DND-41 (cell line): ENCODE measurements around the gene TTC39A.
"Not testable (repeated sequence)": the region's sequence is repeated elsewhere in the genome, so short reads cannot be mapped to it uniquely, and the experiment has no call there.

Experiments used
- ATAC-seq: fragments of 200-7000 bp; cut with Tn5 transposase; 3 replicates; pipeline ENCODE4 v1.9.1; 2021; ENCODE audit warnings: low read depth; ENCODE audit not compliant: insufficient read depth
- DNase-seq: peaks from one replicate; pipeline ENCODE4 v3.0.0-alpha.2; 2020
- H2AFZ ChIP-seq: 2 replicates; pipeline ENCODE4 v1.6.0; 2012; ENCODE audit warnings: low read depth, low read length
- H3K27ac ChIP-seq: 2 replicates; pipeline ENCODE4 v1.5.1; 2012; ENCODE audit warnings: low read length, inconsistent platforms
- H3K27me3 ChIP-seq: fragments of 200-600 bp; sonication (generic); 2 replicates; pipeline ENCODE4 v1.6.0; 2012; ENCODE audit warnings: low read length, mild to moderate bottlenecking, inconsistent platforms; ENCODE audit not compliant: insufficient read depth, poor library complexity
- H3K36me3 ChIP-seq: 2 replicates; pipeline ENCODE4 v1.5.1; 2012; ENCODE audit warnings: low read length, inconsistent platforms; ENCODE audit not compliant: insufficient read depth
- H3K4me1 ChIP-seq: 2 replicates; pipeline ENCODE4 v1.5.1; 2012; ENCODE audit warnings: mild to moderate bottlenecking, low read length; ENCODE audit not compliant: insufficient read depth
- H3K4me2 ChIP-seq: 2 replicates; pipeline ENCODE4 v1.6.0; 2012; ENCODE audit warnings: mild to moderate bottlenecking, moderate library complexity, low read length, inconsistent platforms; ENCODE audit not compliant: insufficient read depth
- H3K4me3 ChIP-seq, 2 experiments: fragments of 200-600 bp in 1 of 2; shearing (Covaris generic) in 1 of 2; 2 replicates each; pipeline ENCODE4 v1.5.1; 2012 to 2016; ENCODE audit warnings: inconsistent platforms in 2 of 2, low read length in 2 of 2, mild to moderate bottlenecking in 2 of 2, low read depth in 1 of 2, moderate library complexity in 1 of 2
- H3K79me2 ChIP-seq: 2 replicates; pipeline ENCODE4 v1.6.0; 2012; ENCODE audit warnings: low read length, inconsistent platforms; ENCODE audit not compliant: insufficient read depth
- H3K9ac ChIP-seq: 2 replicates; pipeline ENCODE4 v1.6.0; 2012; ENCODE audit warnings: low read depth, mild to moderate bottlenecking, inconsistent platforms, low read length, moderate library complexity
- H3K9me3 ChIP-seq: 2 replicates; pipeline ENCODE4 v1.5.1; 2012; ENCODE audit warnings: low read length, moderate library complexity, mild to moderate bottlenecking, inconsistent platforms; ENCODE audit not compliant: insufficient read depth, severe bottlenecking
- H4K20me1 ChIP-seq: 2 replicates; pipeline ENCODE4 v1.6.0; 2012; ENCODE audit warnings: low read length; ENCODE audit not compliant: insufficient read depth
- CTCF ChIP-seq: IDR thresholded peaks from 2 replicates; pipeline ENCODE4 v1.5.1; 2012; ENCODE audit warnings: borderline replicate concordance, low read length, moderate library complexity, mild to moderate bottlenecking; ENCODE audit not compliant: poor library complexity, severe bottlenecking; ENCODE audit errors: extremely low read depth
- EZH2 ChIP-seq: IDR thresholded peaks from 3 replicates; pipeline ENCODE4 v1.6.1; 2012; ENCODE audit warnings: borderline replicate concordance, low read depth, mild to moderate bottlenecking, moderate library complexity, low read length, inconsistent platforms; ENCODE audit not compliant: severe bottlenecking

Gene TTC39A

GRCh38 chr1:51325391-51325790, 5.0 kb downstream of the TTC39A start:
- no peaks in the 10 kb centered on the region for H3K9me3 ChIP-seq

GRCh38 chr1:51325011-51325385, 5.4 kb downstream of the TTC39A start:
- not testable (repeated sequence) for H3K9me3 ChIP-seq, H3K4me3 ChIP-seq, H3K27me3 ChIP-seq, ATAC-seq, H3K79me2 ChIP-seq, DNase-seq, H3K36me3 ChIP-seq, H3K9ac ChIP-seq, H3K4me1 ChIP-seq, H3K4me2 ChIP-seq, H2AFZ ChIP-seq, H4K20me1 ChIP-seq, H3K27ac ChIP-seq

More at GRCh38 chr1:51325391-51325790, 5.0 kb downstream of the TTC39A start:
- Histone ChIP-seq H3K27ac (no peak overlapping the region), H2AFZ (no peak overlapping the region), H3K4me3 (no peak overlapping the region), H3K9ac (no peak overlapping the region), H3K36me3 (no peaks in the 10 kb centered on the region), H3K27me3 (no peaks in the 10 kb centered on the region), H3K4me2 (no peak overlapping the region), H3K4me1 (no peaks in the 10 kb centered on the region), H4K20me1 (no peaks in the 10 kb centered on the region), H3K79me2 (no peaks in the 10 kb centered on the region)
- DNase-seq: no peak
- ATAC-seq: peak; percentile 52
- no peak for TF ChIP-seq EZH2
- TF ChIP-seq CTCF: no peak

- ATAC-seq: no peak
- TF ChIP-seq EZH2: no peak
- no peak overlapping the region for H3K27ac ChIP-seq
Observed at GRCh38 chr1:51324251-51325010, 5.9 kb downstream of the TTC39A start.

GRCh38 chr1:51323778-51324177, 6.6 kb downstream of the TTC39A start:
- no peak overlapping the region for H3K27ac ChIP-seq
- ATAC-seq: no peak
- no peaks in the 10 kb centered on the region for H3K36me3 ChIP-seq
- H3K27me3 ChIP-seq: no peaks in the 10 kb centered on the region
- H3K9me3 ChIP-seq: no peaks in the 10 kb centered on the region
- no peak overlapping the region for H3K4me3 ChIP-seq
- no peak overlapping the region for H3K4me2 ChIP-seq
- H4K20me1 ChIP-seq: no peaks in the 10 kb centered on the region
- DNase-seq: no peak
- no peak overlapping the region for H3K9ac ChIP-seq
- no peak overlapping the region for H2AFZ ChIP-seq
- H3K4me1 ChIP-seq: no peaks in the 10 kb centered on the region
- no peaks in the 10 kb centered on the region for H3K79me2 ChIP-seq
- no peak for TF ChIP-seq CTCF
- TF ChIP-seq EZH2: no peak

More at GRCh38 chr1:51324251-51325010, 5.9 kb downstream of the TTC39A start:
- H3K4me3 ChIP-seq: no peak overlapping the region
- no peaks in the 10 kb centered on the region for H3K4me1 ChIP-seq
- H2AFZ ChIP-seq: no peak overlapping the region
- no peaks in the 10 kb centered on the region for H4K20me1 ChIP-seq
- no peak overlapping the region for H3K9ac ChIP-seq
- DNase-seq: no peak
- H3K79me2 ChIP-seq: no peaks in the 10 kb centered on the region
- H3K27me3 ChIP-seq: no peaks in the 10 kb centered on the region
- H3K9me3 ChIP-seq: no peaks in the 10 kb centered on the region
- no peak overlapping the region for H3K4me2 ChIP-seq
- H3K36me3 ChIP-seq: no peaks in the 10 kb centered on the region
